ENCODE data around the gene ADD3. TPM values are rescaled to one million over a fixed set of nuclear protein-coding genes. Genes with fewer than 3 reads are reported as not detected.
A peak's percentile ranks its signal among the peaks of the same experiment; 100 is the strongest.

ADD3 gene
- total and polyA plus RNA-seq, 2 of the 13 experiments (the other 11 are each of a cell fraction or from before 2014, with no cell fraction given), result 44.7 to 57.5 TPM

- TF ChIP-seq ZNF784 (CRISPR knock-in tag; IDR thresholded peaks at IDR 0.05; ENCODE audit: borderline replicate concordance) (no peak), ZNF740 (CRISPR knock-in tag; IDR thresholded peaks at IDR 0.05) (no peak), REST (IDR thresholded peaks at IDR 0.05; ENCODE audit: borderline replicate concordance in 1 of 2, low read depth in 1 of 2, low read length in 2 of 2) (no peak), ZSCAN20 (CRISPR knock-in tag; IDR thresholded peaks at IDR 0.05; ENCODE audit: borderline replicate concordance) (no peak; the same call in 1 of the 2 replicates), NR2F1 (CRISPR knock-in tag; IDR thresholded peaks at IDR 0.05) (0 out of 4 replicates have a peak, but pooled peaks of 1 of the 2 experiments have one; percentile 48), FIP1L1 (IDR thresholded peaks at IDR 0.05; ENCODE audit: borderline replicate concordance, insufficient read depth, low read depth, low read length) (no peak), ZNF615 (CRISPR knock-in tag; IDR thresholded peaks at IDR 0.05; ENCODE audit: borderline replicate concordance) (0 out of 2 replicates have a peak, but pooled peaks have one; percentile 36), ZNF33A (CRISPR knock-in tag; IDR thresholded peaks at IDR 0.05; ENCODE audit: borderline replicate concordance) (no peak), RNF219 (CRISPR knock-in tag; IDR thresholded peaks at IDR 0.05) (no peak; the same call in 1 of the 2 replicates), RAD21 (CRISPR knock-in tag; IDR thresholded peaks at IDR 0.05) (peak; percentile 4; the same call in 1 of the 2 replicates), ZNF124 (CRISPR knock-in tag; IDR thresholded peaks at IDR 0.05) (no peak), KLF15 (CRISPR knock-in tag; IDR thresholded peaks at IDR 0.05; ENCODE audit: borderline replicate concordance) (0 out of 2 replicates have a peak, but pooled peaks have one; percentile 33), PHB2 (IDR thresholded peaks at IDR 0.05; ENCODE audit: partially characterized antibody) (no peak), ZFY (CRISPR knock-in tag; IDR thresholded peaks at IDR 0.05) (peak; percentile 44), WIZ (CRISPR knock-in tag; IDR thresholded peaks at IDR 0.05) (no peak), NRL (CRISPR knock-in tag; IDR thresholded peaks at IDR 0.05; ENCODE audit: borderline replicate concordance) (no peak), ZNF720 (CRISPR knock-in tag; IDR thresholded peaks at IDR 0.05) (no peak)
Measured at GRCh38 chr10:110008518-110009339, 945 bp downstream of the ADD3 start (continued).

Data from HepG2 (cell line).